HG03457 (cell line): ENCODE data around the gene DCAF15.
"Not testable (repeated sequence)": the region's sequence is repeated elsewhere in the genome, so short reads cannot be mapped to it uniquely, and the experiment has no call there.

Experiments
- ATAC-seq: cut with Tn5 transposase; IDR thresholded peaks from one replicate; pipeline ENCODE4 v1.9.1; 2021; ENCODE audit warnings: moderate number of reproducible peaks; ENCODE audit not compliant: unreplicated experiment

DCAF15 gene

GRCh38 chr19:13973479-13973878 lies 21.2 kb downstream of the DCAF15 start:
- not testable (repeated sequence) for ATAC-seq

GRCh38 chr19:13974073-13974472 lies 21.8 kb downstream of the DCAF15 start:
- no peak for ATAC-seq

- ATAC-seq: no peak
These were observed 23.6 kb downstream of the DCAF15 start for GRCh38 chr19:13975870-13976269.

GRCh38 chr19:13976446-13976845 lies 24.1 kb downstream of the DCAF15 start:
- no peak for ATAC-seq

- no peak for ATAC-seq
These were observed 25.5 kb downstream of the DCAF15 start for GRCh38 chr19:13977803-13978202.

- no peak for ATAC-seq
These were observed 26.3 kb downstream of the DCAF15 start for GRCh38 chr19:13978351-13979243.

GRCh38 chr19:13979244-13979615 lies 26.9 kb downstream of the DCAF15 start:
- ATAC-seq: no peak

- ATAC-seq: no peak
These were observed 27.4 kb downstream of the DCAF15 start for GRCh38 chr19:13979686-13980085.

- no peak for ATAC-seq
These were observed 28.0 kb downstream of the DCAF15 start for GRCh38 chr19:13980340-13980739.

- ATAC-seq: no peak
These were observed 28.7 kb downstream of the DCAF15 start for GRCh38 chr19:13981021-13981420.

GRCh38 chr19:13981467-13981866 lies 29.2 kb downstream of the DCAF15 start:
- no peak for ATAC-seq

GRCh38 chr19:13981988-13982501 lies 29.7 kb downstream of the DCAF15 start:
- ATAC-seq: no peak

GRCh38 chr19:13982773-13983172 lies 30.5 kb downstream of the DCAF15 start:
- ATAC-seq: no peak

- ATAC-seq: no peak
These were observed 31.0 kb downstream of the DCAF15 start for GRCh38 chr19:13983213-13983889.

GRCh38 chr19:13984186-13984585 lies 31.9 kb downstream of the DCAF15 start:
- no peak for ATAC-seq

GRCh38 chr19:13984875-13985741 lies 32.8 kb downstream of the DCAF15 start:
- no peak for ATAC-seq

- no peak for ATAC-seq
These were observed 33.5 kb downstream of the DCAF15 start for GRCh38 chr19:13985771-13986347.

- ATAC-seq: peak; percentile 59
These were observed 34.1 kb downstream of the DCAF15 start for GRCh38 chr19:13986348-13986904.

GRCh38 chr19:13987101-13987890 lies 35.0 kb downstream of the DCAF15 start:
- ATAC-seq: no peak

GRCh38 chr19:13989487-13989886 lies 37.2 kb downstream of the DCAF15 start:
- no peak for ATAC-seq
